K562 (cell line): Measurements from ENCODE around the gene TAMALIN. TPM values are rescaled to one million over a fixed set of nuclear protein-coding genes. Genes with fewer than 3 reads are reported as not detected.

Source experiments
- ATAC-seq: fragments of 200-7000 bp; cut with Tn5 transposase; 3 replicates; pipeline ENCODE4 v1.9.1; 2020; ENCODE audit warnings: moderate library complexity
- BruUV-seq: library from RNA; stranded (reverse); fragments of 400-500 nt; replicated peaks from 2 replicates; lab custom pipeline; 2021; lab: Mats Ljungman, UMichigan
- CTCF ChIA-PET: fragments of 300-600 bp; formaldehyde crosslinking; extraction: SDS; loops from one replicate; lab custom pipeline; 2021; ENCODE audit warnings: low intra/inter-chr PET ratio; lab: Yijun Ruan, JAX
- POLR2A ChIA-PET: fragments of 300-600, 350-650 bp; sonication (Branson Sonifier 250); formaldehyde crosslinking; extraction: SDS; loops from one replicate; lab custom pipeline; 2021; ENCODE audit warnings: antibody characterized with exemption, inconsistent platforms; lab: Yijun Ruan, JAX
- DNase-seq, 4 experiments: peaks; one replicate each; pipeline versions ENCODE4 v3.0.0 to v3.0.0-alpha.2; 2011 to 2018; ENCODE audit warnings: low spot score in 3 of 4, mixed read lengths in 3 of 4; ENCODE audit errors: extremely low read depth in 1 of 4
- FAIRE-seq: peaks from 2 replicates; lab custom pipeline; 2011; peaks lifted over from hg19 to GRCh38; lab: Jason Lieb, UNC
- H2AFZ ChIP-seq: 2 replicates; pipeline ENCODE4 v1.6.0; 2011; ENCODE audit warnings: low read depth, low read length, control low read depth, inconsistent platforms
- H3K27ac ChIP-seq: fragments of 200-600 bp; 3 replicates; pipeline ENCODE4 v1.8.0; 2011; ENCODE audit warnings: low read depth, mild to moderate bottlenecking, control low read depth, inconsistent platforms, low read length, moderate library complexity, mixed read lengths; ENCODE audit errors: extremely low read depth
- H3K27me3 ChIP-seq, 2 experiments: fragments of 300-600 bp in 1 of 2; 2 replicates in 1 of 2; 3 replicates in 1 of 2; pipeline versions ENCODE4 v1.6.0 to v1.8.0; 2011; ENCODE audit warnings: inconsistent platforms in 2 of 2, low read length in 2 of 2, mild to moderate bottlenecking in 1 of 2, mixed read lengths in 1 of 2, moderate library complexity in 1 of 2; ENCODE audit not compliant: control insufficient read depth in 2 of 2, insufficient read depth in 2 of 2
- H3K36me3 ChIP-seq: fragments of 300-600 bp; 3 replicates; pipeline ENCODE4 v1.8.0; 2011; ENCODE audit warnings: mild to moderate bottlenecking, low read length, inconsistent platforms; ENCODE audit not compliant: control insufficient read depth, insufficient read depth
- H3K4me1 ChIP-seq, 2 experiments: fragments of 200-600 bp in 1 of 2; replicated peaks in 1 of 2; 2 replicates in 1 of 2; 3 replicates in 1 of 2; pipeline versions ENCODE4 v1.5.1 to v1.8.0; 2011; ENCODE audit warnings: inconsistent platforms in 2 of 2, low read length in 2 of 2, mild to moderate bottlenecking in 1 of 2, mixed read lengths in 1 of 2, moderate library complexity in 1 of 2; ENCODE audit not compliant: control insufficient read depth in 2 of 2, insufficient read depth in 2 of 2
- H3K4me2 ChIP-seq: 2 replicates; pipeline ENCODE4 v1.6.1; 2011; ENCODE audit warnings: low read length, control low read depth, inconsistent platforms, mixed read lengths; ENCODE audit not compliant: insufficient read depth
- H3K4me3 ChIP-seq: fragments of 200-600 bp; sonication (generic), shearing (Covaris generic); 2 replicates; pipeline ENCODE4 v1.5.1; 2016; ENCODE audit warnings: control low read depth, inconsistent platforms
- H3K79me2 ChIP-seq: fragments of 200-600 bp; 3 replicates; pipeline ENCODE4 v1.8.0; 2011; ENCODE audit warnings: low read length, inconsistent platforms; ENCODE audit not compliant: control insufficient read depth, insufficient read depth
- H3K9ac ChIP-seq, 2 experiments: 2 replicates each; pipeline versions ENCODE4 v1.6.0 to v1.6.1; 2011; ENCODE audit warnings: low read depth in 2 of 2, low read length in 2 of 2, control low read depth in 1 of 2, inconsistent platforms in 1 of 2, mild to moderate bottlenecking in 1 of 2, mixed read lengths in 1 of 2; ENCODE audit not compliant: insufficient read depth in 1 of 2
- H3K9me1 ChIP-seq: one replicate; pipeline ENCODE4 v1.6.0; 2011; ENCODE audit warnings: inconsistent platforms, mild to moderate bottlenecking, low read length, moderate library complexity; ENCODE audit not compliant: control insufficient read depth, insufficient read depth
- H3K9me3 ChIP-seq: replicated peaks from 2 replicates; pipeline ENCODE4 v1.5.1; 2011; ENCODE audit warnings: low read depth, low read length, inconsistent platforms; ENCODE audit not compliant: control insufficient read depth, insufficient read depth
- H4K20me1 ChIP-seq: replicated peaks from 2 replicates; pipeline ENCODE4 v1.6.1; 2011; ENCODE audit warnings: low read length, inconsistent platforms, mixed read lengths; ENCODE audit not compliant: control insufficient read depth, insufficient read depth
- CUX1 ChIP-seq: fragments of 200-800 bp; sonication (Bioruptor generic); IDR thresholded peaks from 2 replicates; pipeline ENCODE4 v1.6.1; 2016; ENCODE audit warnings: missing genetic modification characterization, missing compliant biosample characterization
- DPF2 ChIP-seq: fragments of 450-650 bp; IDR thresholded peaks from 2 replicates; pipeline ENCODE4 v1.6.1; 2016
- ETV1 ChIP-seq: fragments of 450-650 bp; conservative IDR thresholded peaks from 2 replicates; pipeline ENCODE4 v1.6.1; 2016; ENCODE audit warnings: missing genetic modification characterization, control low read depth, low read depth, missing compliant biosample characterization
- RNF219 ChIP-seq: fragments of 250-450 bp; sonication (Bioruptor Pico); IDR thresholded peaks from 2 replicates; pipeline ENCODE4 v1.5.0; 2022; ENCODE audit warnings: mild to moderate bottlenecking
- SMARCE1 ChIP-seq: fragments of 450-650 bp; IDR thresholded peaks from 2 replicates; pipeline ENCODE4 v1.7.1; 2016; ENCODE audit warnings: mild to moderate bottlenecking
- SRSF1 ChIP-seq: fragments of 200-400 bp; formaldehyde crosslinking; IDR thresholded peaks from 2 replicates; pipeline ENCODE4 v1.6.1; 2017; ENCODE audit warnings: mild to moderate bottlenecking, low read depth, low read length, moderate library complexity
- TFAP4 ChIP-seq: sonication (generic); formaldehyde crosslinking; IDR thresholded peaks from 2 replicates; pipeline ENCODE4 v1.8.0; 2022; ENCODE audit warnings: missing genetic modification reagents, mild to moderate bottlenecking, moderate library complexity, borderline replicate concordance
- WGBS: fragments of 100-300 bp; shearing (Covaris generic); methylation state at CpG from one replicate; pipeline ENCODE4 v1.1.6; 2016; ENCODE audit warnings: low coverage, mixed read lengths; ENCODE audit not compliant: insufficient coverage; ENCODE audit errors: missing lambda C conversion rate; 5-methylcytosine and 5-hydroxymethylcytosine counted together
- in situ Hi-C: fragments of 300-500 bp; cut with MboI; formaldehyde crosslinking; loops from 4 replicates; pipeline ENCODE4 v1.15.0; 2018; ENCODE audit warnings: inconsistent platforms, mixed read lengths
- intact Hi-C: fragments of 100-400 bp; cut with micrococcal nuclease; formaldehyde crosslinking; loops from 2 replicates; pipeline ENCODE4 v1.14.2; 2022
- polyA plus RNA-seq, 8 experiments: library from polyadenylated mRNA; depleted of rRNA in 4 of 8; stranded (reverse) in 5 of 8; unstranded in 3 of 8; fragments of >200 nt; fragmentation: Nextera tagmentation in 2 of 8; fragmentation: Illumina TruSeq in 1 of 8; extraction: Ambion mirVana in 2 of 8; extraction: Trizol in 1 of 8; gene quantifications; 2 replicates each; pipeline versions ENCODE4 v1.2.1 to v1.2.3, GENCODE V29; 2011 to 2014; ENCODE audit warnings: inconsistent platforms in 1 of 8, missing spikeins in 1 of 8
- total RNA-seq, 7 experiments: library from RNA; depleted of rRNA in 6 of 7; stranded (reverse); fragments of >200 nt in 6 of 7; fragmentation: Illumina TruSeq in 2 of 7; extraction: Trizol in 2 of 7; gene quantifications; 2 replicates each; pipeline versions ENCODE4 v1.2.1 to v1.2.3, GENCODE V29; 2011 to 2021; ENCODE audit warnings: low replicate concordance in 1 of 7

The TAMALIN gene
- total and polyA plus RNA-seq, 9 of the 15 experiments (the other 6 are each of a cell fraction or from before 2014, with no cell fraction given) = 0.74 to 2.2 (median 1.5) TPM; not detected in 2

- peak; percentile 17; the same call in 1 of the 2 replicates for TF ChIP-seq TFAP4
- TF ChIP-seq RNF219 (CRISPR knock-in tag) = no peak
- TF ChIP-seq ETV1 = 0 out of 2 replicates have a peak, but pooled peaks have one; percentile 15
- 0 out of 2 replicates have a peak, but pooled peaks have one; percentile 9 for TF ChIP-seq DPF2
Measured at GRCh38 chr12:52052468-52053186, 45.9 kb downstream of the TAMALIN start (continued).

GRCh38 chr12:52053536-52054209, 46.9 kb downstream of the TAMALIN start:
- Histone ChIP-seq H3K27me3 (peaks cover 0 to 16% of the 10 kb centered on the region in 2 experiments; a peak in 3 of 5 replicates), H3K79me2 (no peaks in the 10 kb centered on the region), H3K4me2 (no peak overlapping the region), H2AFZ (no peak overlapping the region), H3K9me3 (no peaks in the 10 kb centered on the region), H3K9ac (peak overlapping the region in 1 of 2 experiments; percentile 61; a peak in 2 of 4 replicates), H3K36me3 (no peaks in the 10 kb centered on the region), H3K27ac (no peak overlapping the region), H4K20me1 (peaks cover 6% of the 10 kb centered on the region; the same call in 1 of the 2 replicates), H3K4me3 (no peak overlapping the region), H3K4me1 (peaks cover 20 to 42% of the 10 kb centered on the region in 2 experiments), H3K9me1 (no peaks in the 10 kb centered on the region)
- FAIRE-seq = no peak
- POLR2A ChIA-PET = interaction anchor here (0.6 to 0.9 kb wide), 3 partner anchors 9 to 1230 kb away, joined by 3 to 4 read pairs (median 3); no protein-coding TSS in a partner anchor
- in situ Hi-C loops (no loop called here), intact Hi-C loops (no loop called here)
- ATAC-seq = no peak
- 33% methylated on average over 9 of the region's 9 CpGs for WGBS
- no TSS peak for BruUV-seq
- CTCF ChIA-PET = no interaction called here
- no peak for DNase-seq
- no peak for TF ChIP-seq CUX1 (CRISPR knock-in tag)
- no peak for TF ChIP-seq SMARCE1
- TF ChIP-seq SRSF1 = no peak
